Parathyroid adenoma (tissue), 2 donors: Measurements from ENCODE around the gene TIAM2.

Experiments used
- H2AFZ ChIP-seq: fragments of 300-600 bp; sonication (generic); one replicate; pipeline ENCODE4 v1.7.0; 2017; ENCODE audit warnings: antibody characterized with exemption, mild to moderate bottlenecking
- H3K27ac ChIP-seq: fragments of 300-600 bp; sonication (generic); one replicate; pipeline ENCODE4 v1.7.0; 2017
- H3K27me3 ChIP-seq: fragments of 300-600 bp; sonication (generic); one replicate; pipeline ENCODE4 v1.7.0; 2017; ENCODE audit warnings: low read length; ENCODE audit not compliant: control insufficient read depth, insufficient read depth
- H3K36me3 ChIP-seq: fragments of 300-600 bp; sonication (generic); one replicate; pipeline ENCODE4 v1.7.0; 2017; ENCODE audit warnings: low read length; ENCODE audit not compliant: control insufficient read depth, insufficient read depth
- H3K4me1 ChIP-seq: fragments of 300-600 bp; sonication (generic); one replicate; pipeline ENCODE4 v1.7.0; 2017; ENCODE audit warnings: control low read depth
- H3K4me2 ChIP-seq: fragments of 300-600 bp; sonication (generic); one replicate; pipeline ENCODE4 v1.7.0; 2017; ENCODE audit warnings: low read length
- H3K4me3 ChIP-seq: fragments of 300-600 bp; sonication (generic); one replicate; pipeline ENCODE4 v1.7.0; 2017; ENCODE audit warnings: low read depth, low read length
- H3K79me2 ChIP-seq: fragments of 300-600 bp; sonication (generic); one replicate; pipeline ENCODE4 v1.7.0; 2017; ENCODE audit warnings: control low read depth
- H3K9ac ChIP-seq: fragments of 300-600 bp; sonication (generic); one replicate; pipeline ENCODE4 v1.7.0; 2017; ENCODE audit warnings: mild to moderate bottlenecking
- H3K9me3 ChIP-seq: fragments of 300-600 bp; sonication (generic); one replicate; pipeline ENCODE4 v1.7.0; 2017; ENCODE audit warnings: low read length; ENCODE audit not compliant: control insufficient read depth
- CTCF ChIP-seq: fragments of 300-600 bp; sonication (generic); IDR thresholded peaks from one replicate; pipeline ENCODE4 v1.7.0; 2017; ENCODE audit warnings: antibody characterized with exemption, mild to moderate bottlenecking
- donor health status: primary hyperparathyroidism.

TIAM2 gene

GRCh38 chr6:155275808-155276480 lies 280.8 kb downstream of the TIAM2 start:
- no peaks in the 10 kb centered on the region for H3K36me3 ChIP-seq
- no peaks in the 10 kb centered on the region for H3K27me3 ChIP-seq
- no peak overlapping the region for H3K9ac ChIP-seq
- H3K4me2 ChIP-seq, result no peak overlapping the region
- H3K4me1 ChIP-seq, result no peaks in the 10 kb centered on the region
- H2AFZ ChIP-seq, result no peak overlapping the region
- no peaks in the 10 kb centered on the region for H3K79me2 ChIP-seq
- H3K27ac ChIP-seq, result no peak overlapping the region
- no peak overlapping the region for H3K4me3 ChIP-seq
- TF ChIP-seq CTCF, result no peak
- H3K9me3 ChIP-seq, result no peaks in the 10 kb centered on the region

DNA sequence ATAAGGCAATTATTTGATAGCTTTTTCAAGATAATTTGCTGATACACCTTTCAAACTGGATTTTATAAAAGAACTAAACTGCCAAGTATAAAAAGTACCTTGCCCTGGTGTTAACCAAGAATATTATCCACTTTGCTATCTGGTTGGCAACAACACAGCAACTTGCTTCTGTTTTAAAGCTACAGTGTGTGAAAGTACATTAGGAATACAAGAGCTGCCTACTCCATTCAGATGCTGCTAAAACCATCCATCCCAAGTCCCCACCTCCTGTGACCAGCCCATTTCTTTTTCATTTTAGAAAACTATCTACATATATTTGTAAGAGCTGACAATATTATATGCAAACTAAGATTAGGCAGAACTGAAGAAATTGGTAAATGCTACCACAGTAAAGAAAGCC lies 281.5 kb downstream of the TIAM2 start:
- Histone ChIP-seq H3K36me3 (no peaks in the 10 kb centered on the region), H3K4me2 (no peak overlapping the region), H3K27ac (no peak overlapping the region), H3K9me3 (no peaks in the 10 kb centered on the region), H2AFZ (no peak overlapping the region), H3K4me3 (no peak overlapping the region), H3K27me3 (no peaks in the 10 kb centered on the region), H3K79me2 (no peaks in the 10 kb centered on the region), H3K4me1 (no peaks in the 10 kb centered on the region), H3K9ac (no peak overlapping the region)
- no peak for TF ChIP-seq CTCF

DNA sequence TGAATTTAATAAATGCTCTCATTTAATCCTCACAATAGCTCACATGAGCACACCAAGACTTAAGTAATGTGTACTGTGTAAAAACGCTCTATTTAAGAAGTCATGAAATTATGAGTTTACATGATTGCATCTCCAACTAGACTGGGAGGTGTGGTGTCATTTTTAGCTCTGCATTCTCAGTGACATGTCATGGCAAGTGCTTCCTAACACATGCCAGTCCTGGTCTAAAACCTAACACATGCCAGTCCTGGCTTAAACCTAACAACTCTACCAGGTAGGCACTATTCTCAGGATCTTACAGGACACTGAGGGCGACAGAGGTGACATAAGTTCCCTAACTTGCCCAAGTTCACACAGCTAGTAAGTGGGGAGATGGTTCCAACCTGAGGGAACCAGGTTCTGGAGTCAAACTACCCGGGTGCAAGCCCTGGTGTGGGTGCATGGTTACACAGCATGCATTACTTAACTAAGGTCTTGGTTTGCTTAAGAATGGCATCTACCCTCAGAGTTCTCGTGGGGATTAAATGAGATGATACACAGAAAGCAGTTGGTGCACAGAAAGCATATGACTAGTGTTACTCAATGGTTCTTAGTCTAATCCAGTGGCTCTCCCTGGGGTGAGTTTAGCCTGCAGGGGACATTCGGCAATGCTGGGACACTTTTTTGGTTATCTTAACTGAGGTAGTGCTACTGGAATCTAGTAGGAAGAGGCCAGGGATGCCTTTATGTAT lies 283.4 kb downstream of the TIAM2 start:
- Histone ChIP-seq H3K4me2 (no peak overlapping the region), H3K27me3 (no peaks in the 10 kb centered on the region), H3K27ac (no peak overlapping the region), H3K9me3 (no peaks in the 10 kb centered on the region), H3K36me3 (no peaks in the 10 kb centered on the region), H3K9ac (no peak overlapping the region), H3K4me3 (no peak overlapping the region), H3K79me2 (no peaks in the 10 kb centered on the region), H2AFZ (no peak overlapping the region), H3K4me1 (no peaks in the 10 kb centered on the region)
- TF ChIP-seq CTCF, result no peak

- Histone ChIP-seq H3K36me3 (no peaks in the 10 kb centered on the region), H3K9ac (no peak overlapping the region), H3K4me2 (no peak overlapping the region), H3K4me3 (no peak overlapping the region), H3K27ac (no peak overlapping the region), H3K4me1 (no peaks in the 10 kb centered on the region), H3K27me3 (no peaks in the 10 kb centered on the region), H2AFZ (no peak overlapping the region), H3K9me3 (no peaks in the 10 kb centered on the region), H3K79me2 (no peaks in the 10 kb centered on the region)
- no peak for TF ChIP-seq CTCF
Measured at GRCh38 chr6:155284775-155285174, 289.7 kb downstream of the TIAM2 start.
